Naive thymus-derived CD8-positive, alpha-beta T cell (primary cell): ENCODE measurements around the gene PLA2G2D. TPM values are rescaled to one million over a fixed set of nuclear protein-coding genes. Genes with fewer than 3 reads are reported as not detected.

Experiments used
- ATAC-seq, 2 donors: fragments of 150-1000 bp; cut with Tn5 transposase in 1 of 2; sonication (Bioruptor Pico), chemical (Tn5 transposase) in 1 of 2; 1 replicate in 1 of 2; 2 replicates in 1 of 2; pipeline ENCODE4 v1.10.0; 2021; ENCODE audit warnings: mild to moderate bottlenecking in 2 of 2, moderate library complexity in 2 of 2
- POLR2A ChIA-PET: fragments of 350-600 bp; sonication (Branson Sonifier 250); formaldehyde crosslinking; loops from one replicate; lab custom pipeline; 2021; ENCODE audit warnings: antibody characterized with exemption; lab: Charles Lee
- DNase-seq, 10 donors: peaks; one replicate each; pipeline versions ENCODE4 v3.0.0 to v3.0.0-alpha.2; 2020 to 2022
- H3K27ac Mint-ChIP-seq, 10 donors: one replicate each; pipeline ENCODE4 v1.8.0; 2020 to 2022; ENCODE audit warnings: mild to moderate bottlenecking in 10 of 10, mixed read lengths in 10 of 10, moderate library complexity in 4 of 10, inconsistent platforms in 1 of 10
- H3K27me3 Mint-ChIP-seq, 5 donors: one replicate each; pipeline ENCODE4 v1.8.0; 2021 to 2022; ENCODE audit warnings: mixed read lengths in 5 of 5
- H3K36me3 Mint-ChIP-seq, 3 donors: one replicate each; pipeline ENCODE4 v1.8.0; 2020 to 2022; ENCODE audit warnings: mixed read lengths in 3 of 3, mild to moderate bottlenecking in 2 of 3, inconsistent platforms in 1 of 3
- H3K4me1 Mint-ChIP-seq, 4 donors: one replicate each; pipeline ENCODE4 v1.8.0; 2021 to 2022; ENCODE audit warnings: mixed read lengths in 4 of 4
- H3K4me3 Mint-ChIP-seq, 10 donors: one replicate each; pipeline ENCODE4 v1.8.0; 2020 to 2022; ENCODE audit warnings: mild to moderate bottlenecking in 10 of 10, mixed read lengths in 10 of 10, moderate library complexity in 6 of 10, inconsistent platforms in 1 of 10
- H3K9me3 Mint-ChIP-seq, 9 donors: one replicate each; pipeline ENCODE4 v1.8.0; 2020 to 2022; ENCODE audit warnings: mixed read lengths in 9 of 9, mild to moderate bottlenecking in 3 of 9, inconsistent platforms in 1 of 9, moderate library complexity in 1 of 9
- polyA plus RNA-seq, 3 donors: library from polyadenylated mRNA; unstranded; fragments of 300-500 nt; fragmentation: Illumina TruSeq; gene quantifications; one replicate each; pipeline ENCODE4 v1.2.3, GENCODE V29; 2021
- total RNA-seq, 8 experiments: library from RNA in 2 of 8; stranded (reverse) in 2 of 8; gene quantifications; one replicate each; pipeline ENCODE4 v1.2.3 and lab custom pipeline; 2021 to 2026

PLA2G2D gene
- not detected for total RNA-seq
- polyA plus RNA-seq = not detected
- total RNA-seq (lab: John Stamatoyannopoulos, UW) = 0 to 0.09 (median 0) reads per million in 6 experiments

- Mint-ChIP-seq H3K4me3 (no peak within 1 kb of the TSS), H3K27me3 (peaks cover 9 to 50% (median 17%) of the 10 kb centered on the region in 5 donors), H3K27ac (peak within 1 kb of the TSS in 2 of 10 donors; percentile 27 to 41), H3K4me1 (peaks cover 0 to 16% (median 0%) of the 10 kb centered on the region in 4 donors), H3K9me3 (no peaks in the 10 kb centered on the region), H3K36me3 (no peaks in the 10 kb centered on the region)
- POLR2A ChIA-PET = no interaction called here
- ATAC-seq (no peak), DNase-seq (peak in 1 of 10 donors; percentile 51)
Observed at GRCh38 chr1:20119347-20119746, at the start of gene PLA2G2D. PLA2G2D (minus strand) TSS chr1:20119536; CDS start chr1:20119498, 38 bp downstream.

- no peak for ATAC-seq
- Mint-ChIP-seq H3K27me3 (peaks cover 0 to 18% (median 6%) of the 10 kb centered on the region in 5 donors), H3K36me3 (peaks cover 2 to 10% (median 4%) of the 10 kb centered on the region in 3 donors), H3K27ac (peak overlapping the region in 1 of 10 donors; percentile 57), H3K9me3 (peaks cover 4 to 24% (median 18%) of the 10 kb centered on the region in 9 donors), H3K4me1 (peaks cover 5 to 14% (median 6%) of the 10 kb centered on the region in 4 donors), H3K4me3 (no peak overlapping the region)
- POLR2A ChIA-PET = no interaction called here
- no peak for DNase-seq
Observed at GRCh38 chr1:20168564-20169491, 49.5 kb upstream of the PLA2G2D start.

GRCh38 chr1:20167126-20167525 lies 47.8 kb upstream of the PLA2G2D start:
- Mint-ChIP-seq H3K27ac (peak overlapping the region in 1 of 10 donors; percentile 73), H3K4me1 (peaks cover 5 to 8% (median 5%) of the 10 kb centered on the region in 4 donors), H3K27me3 (peaks cover 0 to 18% (median 6%) of the 10 kb centered on the region in 5 donors), H3K36me3 (peaks cover 2 to 26% (median 7%) of the 10 kb centered on the region in 3 donors), H3K4me3 (no peak overlapping the region), H3K9me3 (peaks cover 6 to 41% (median 34%) of the 10 kb centered on the region in 9 donors)
- POLR2A ChIA-PET = no interaction called here
- no peak for DNase-seq
- ATAC-seq = no peak

GRCh38 chr1:20166051-20166450 lies 46.7 kb upstream of the PLA2G2D start:
- Mint-ChIP-seq H3K9me3 (peaks cover 7 to 51% (median 44%) of the 10 kb centered on the region in 9 donors), H3K36me3 (peaks cover 2 to 30% (median 10%) of the 10 kb centered on the region in 3 donors), H3K4me1 (peaks cover 0 to 2% (median 1%) of the 10 kb centered on the region in 4 donors), H3K27ac (no peak overlapping the region), H3K27me3 (peaks cover 0 to 18% (median 6%) of the 10 kb centered on the region in 5 donors), H3K4me3 (peak overlapping the region in 1 of 10 donors; percentile 38)
- no peak for DNase-seq
- POLR2A ChIA-PET = no interaction called here
- no peak for ATAC-seq

- peaks cover 0 to 18% (median 6%) of the 10 kb centered on the region in 5 donors for H3K27me3 Mint-ChIP-seq
- peaks cover 0 to 2% (median under 1%) of the 10 kb centered on the region in 4 donors for H3K4me1 Mint-ChIP-seq
- no peak for ATAC-seq
- H3K4me3 Mint-ChIP-seq = no peak overlapping the region
- peaks cover 7 to 56% (median 44%) of the 10 kb centered on the region in 9 donors for H3K9me3 Mint-ChIP-seq
- peaks cover 2 to 32% (median 11%) of the 10 kb centered on the region in 3 donors for H3K36me3 Mint-ChIP-seq
- no peak for DNase-seq
- POLR2A ChIA-PET = no interaction called here
- no peak overlapping the region for H3K27ac Mint-ChIP-seq
Observed at GRCh38 chr1:20165522-20165951, 46.2 kb upstream of the PLA2G2D start.

GRCh38 chr1:20164694-20165202 lies 45.4 kb upstream of the PLA2G2D start:
- POLR2A ChIA-PET = no interaction called here
- peaks cover 0 to 2% (median 0%) of the 10 kb centered on the region in 4 donors for H3K4me1 Mint-ChIP-seq
- no peak overlapping the region for H3K4me3 Mint-ChIP-seq
- ATAC-seq (no peak), DNase-seq (no peak)
- peaks cover 7 to 64% (median 44%) of the 10 kb centered on the region in 9 donors for H3K9me3 Mint-ChIP-seq
- H3K27me3 Mint-ChIP-seq = peaks cover 0 to 18% (median 6%) of the 10 kb centered on the region in 5 donors
- peak overlapping the region in 1 of 10 donors; percentile 54 for H3K27ac Mint-ChIP-seq
- H3K36me3 Mint-ChIP-seq = peaks cover 2 to 32% (median 13%) of the 10 kb centered on the region in 3 donors

GRCh38 chr1:20160034-20160433 lies 40.7 kb upstream of the PLA2G2D start:
- Mint-ChIP-seq H3K27me3 (peaks cover 0 to 9% (median 3%) of the 10 kb centered on the region in 5 donors), H3K27ac (no peak overlapping the region), H3K9me3 (peaks cover 7 to 80% (median 38%) of the 10 kb centered on the region in 9 donors), H3K4me3 (no peak overlapping the region), H3K36me3 (peaks cover 0 to 34% (median 14%) of the 10 kb centered on the region in 3 donors), H3K4me1 (peaks cover 0 to under 1% (median 0%) of the 10 kb centered on the region in 4 donors)
- DNase-seq (no peak), ATAC-seq (no peak)
- POLR2A ChIA-PET = no interaction called here

- no peak overlapping the region for H3K4me3 Mint-ChIP-seq
- H3K27me3 Mint-ChIP-seq = no peaks in the 10 kb centered on the region
- POLR2A ChIA-PET = no interaction called here
- ATAC-seq (no peak), DNase-seq (no peak)
- peaks cover 2 to 9% (median 6%) of the 10 kb centered on the region in 4 donors for H3K4me1 Mint-ChIP-seq
- peaks cover 0 to 26% (median 13%) of the 10 kb centered on the region in 3 donors for H3K36me3 Mint-ChIP-seq
- peaks cover 6 to 65% (median 22%) of the 10 kb centered on the region in 9 donors for H3K9me3 Mint-ChIP-seq
- peak overlapping the region in 1 of 10 donors; percentile 38 for H3K27ac Mint-ChIP-seq
Observed at GRCh38 chr1:20158358-20159070, 39.2 kb upstream of the PLA2G2D start.

- no peak for ATAC-seq
- Mint-ChIP-seq H3K27ac (peak overlapping the region in 2 of 10 donors; percentile 39 to 49), H3K36me3 (peaks cover 0 to 7% (median 4%) of the 10 kb centered on the region in 3 donors), H3K4me3 (peak overlapping the region in 3 of 10 donors; percentile 11 to 50 (median 33)), H3K9me3 (peaks cover 0 to 24% (median 2%) of the 10 kb centered on the region in 9 donors), H3K4me1 (peaks cover 4 to 19% (median 10%) of the 10 kb centered on the region in 4 donors), H3K27me3 (peaks cover 0 to 6% (median 0%) of the 10 kb centered on the region in 5 donors)
- POLR2A ChIA-PET = no interaction called here
- no peak for DNase-seq
Observed at GRCh38 chr1:20154301-20154831, 35.0 kb upstream of the PLA2G2D start.

GRCh38 chr1:20153000-20153418 lies 33.7 kb upstream of the PLA2G2D start:
- POLR2A ChIA-PET = no interaction called here
- H3K4me1 Mint-ChIP-seq = peaks cover 4 to 19% (median 10%) of the 10 kb centered on the region in 4 donors
- ATAC-seq (no peak), DNase-seq (no peak)
- H3K27ac Mint-ChIP-seq = no peak overlapping the region
- no peaks in the 10 kb centered on the region for H3K36me3 Mint-ChIP-seq
- no peak overlapping the region for H3K4me3 Mint-ChIP-seq
- H3K9me3 Mint-ChIP-seq = peaks cover 0 to 10% (median 0%) of the 10 kb centered on the region in 9 donors
- peaks cover 0 to 6% (median 0%) of the 10 kb centered on the region in 5 donors for H3K27me3 Mint-ChIP-seq

- no peak for DNase-seq
- Mint-ChIP-seq H3K27ac (peak overlapping the region in 3 of 10 donors; percentile 50 to 64 (median 53)), H3K4me3 (peak overlapping the region in 6 of 10 donors; percentile 72 to 88 (median 84)), H3K36me3 (no peaks in the 10 kb centered on the region), H3K4me1 (peaks cover 4 to 19% (median 10%) of the 10 kb centered on the region in 4 donors), H3K27me3 (peaks cover 0 to 6% (median 0%) of the 10 kb centered on the region in 5 donors), H3K9me3 (peaks cover 0 to 6% (median 0%) of the 10 kb centered on the region in 9 donors)
- POLR2A ChIA-PET = no interaction called here
- ATAC-seq = peak; percentile 5 to 24
Observed at GRCh38 chr1:20152599-20152930, 33.2 kb upstream of the PLA2G2D start.
